HS-27A (cell line): ENCODE results near the gene ACSS1.

Source experiments
- DNase-seq: peaks from one replicate; pipeline ENCODE4 v3.0.0-alpha.2; 2012; ENCODE audit warnings: low read depth, missing footprints

Gene ACSS1

GRCh38 chr20:25078662-25079061 lies 20.7 kb upstream of the ACSS1 start:
- no peak for DNase-seq

DNA sequence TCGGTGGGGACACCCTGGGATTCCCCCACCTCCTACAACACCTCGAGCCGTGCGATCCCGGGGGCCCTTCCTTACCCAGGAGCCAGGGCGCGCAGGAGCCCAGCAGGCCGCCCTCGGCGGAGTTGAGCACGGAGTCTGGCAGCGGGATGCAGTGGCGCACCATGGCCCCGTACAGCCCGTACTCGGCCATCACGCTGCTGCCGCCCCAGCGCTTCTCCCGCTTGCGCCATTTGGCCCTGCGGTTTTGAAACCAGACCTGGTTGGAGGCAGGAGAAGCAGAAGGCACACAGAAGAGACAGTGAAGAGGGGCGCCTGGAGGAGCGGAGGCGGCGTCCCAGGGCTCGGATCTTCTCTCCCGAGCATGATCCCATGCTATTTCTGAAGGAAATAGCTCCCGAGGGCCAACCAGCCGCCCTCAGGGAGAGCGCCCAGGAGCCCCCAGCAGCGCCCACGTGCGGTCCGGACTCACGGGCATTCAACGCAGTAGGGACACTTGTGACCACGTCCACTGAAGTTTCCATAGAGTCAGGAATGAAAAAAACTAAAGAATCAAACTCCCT lies 19.8 kb upstream of the ACSS1 start:
- DNase-seq: no peak

GRCh38 chr20:25076731-25077609 lies 19.0 kb upstream of the ACSS1 start:
- DNase-seq: no peak

GRCh38 chr20:25076201-25076600 lies 18.3 kb upstream of the ACSS1 start:
- no peak for DNase-seq

- no peak for DNase-seq
Observed at GRCh38 chr20:25073544-25073943, 15.6 kb upstream of the ACSS1 start.

DNA sequence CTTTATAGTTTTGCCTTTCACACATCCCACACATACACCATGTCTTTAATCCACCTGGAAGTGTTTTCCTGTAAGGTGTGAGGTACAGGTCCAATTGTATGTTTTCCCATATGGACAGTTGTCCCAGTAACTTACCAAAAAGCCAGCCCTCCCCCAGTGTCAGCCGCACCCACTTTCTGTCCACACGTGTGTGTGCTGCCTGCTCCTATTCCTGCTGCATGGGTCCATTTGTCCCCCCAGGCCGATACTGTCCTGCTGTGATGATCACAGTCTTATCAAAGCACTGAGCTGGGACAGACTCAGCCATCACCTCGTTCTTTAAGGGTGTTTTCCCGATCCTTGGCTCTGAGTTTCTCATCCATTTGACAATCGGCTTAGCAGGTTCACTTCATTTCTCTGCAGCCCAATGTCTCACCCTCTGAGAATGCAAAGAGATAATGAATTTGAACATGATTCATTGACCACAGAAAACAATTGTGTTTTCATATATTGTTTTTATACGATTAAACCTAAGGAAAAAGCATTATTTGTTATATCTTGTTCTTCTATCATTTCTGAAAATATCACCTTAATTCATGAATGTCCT lies 14.4 kb upstream of the ACSS1 start:
- DNase-seq: no peak

DNA sequence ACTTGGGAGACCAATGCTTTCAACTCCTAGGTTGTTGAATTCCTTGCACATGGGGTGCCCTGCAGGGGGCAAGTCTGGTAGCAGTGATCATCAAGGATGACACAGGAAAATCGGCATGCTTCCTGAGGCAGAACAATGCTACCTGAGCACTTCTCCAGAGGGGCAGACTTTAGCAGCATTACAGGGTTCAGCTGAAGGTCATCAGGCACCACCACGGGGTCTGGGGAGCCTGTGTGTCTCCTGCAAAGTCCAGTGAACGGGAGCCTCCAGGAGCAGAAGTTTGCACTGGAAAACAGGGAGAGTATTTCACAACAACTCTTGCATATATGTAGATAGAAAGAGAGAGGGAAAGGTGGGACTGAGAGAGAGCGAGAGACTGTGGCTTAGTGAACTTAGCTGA lies 13.8 kb upstream of the ACSS1 start:
- DNase-seq: no peak

- DNase-seq: no peak
Observed at GRCh38 chr20:25070821-25071473, 13.0 kb upstream of the ACSS1 start.

- DNase-seq: no peak
Observed at GRCh38 chr20:25067102-25067987, 9.4 kb upstream of the ACSS1 start.

- DNase-seq: no peak
Observed at GRCh38 chr20:25066386-25066785, 8.4 kb upstream of the ACSS1 start.

- no peak for DNase-seq
Observed at GRCh38 chr20:25065625-25066338, 7.8 kb upstream of the ACSS1 start.

DNA sequence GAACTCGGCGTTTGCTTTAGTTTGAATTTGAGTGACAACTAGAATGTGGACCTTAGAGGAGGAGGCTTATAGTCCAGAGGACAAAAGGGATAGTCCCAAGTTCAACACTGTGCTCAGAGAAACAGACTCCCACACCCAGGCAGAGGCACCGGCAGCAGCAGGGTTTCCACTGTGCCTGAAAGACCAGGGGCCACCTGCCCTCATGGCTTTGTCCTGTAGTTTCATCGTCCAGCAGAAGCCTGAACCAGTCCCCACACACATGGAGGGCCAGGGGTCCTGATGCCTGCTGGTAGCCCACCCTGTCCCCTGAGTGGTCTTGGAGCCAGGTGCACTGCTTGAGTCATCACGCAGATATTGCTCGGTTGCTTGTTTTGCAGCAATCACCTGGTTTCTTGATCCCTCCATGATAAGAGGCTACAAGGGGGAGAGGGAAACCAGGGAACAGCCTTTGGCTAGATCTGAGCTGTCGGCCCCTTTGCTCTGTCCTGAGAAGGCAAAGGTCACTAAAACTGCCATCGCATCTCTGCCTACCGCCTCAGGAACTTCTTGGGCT lies 7.2 kb upstream of the ACSS1 start:
- DNase-seq: no peak

- DNase-seq: no peak
Observed at GRCh38 chr20:25064561-25065071, 6.7 kb upstream of the ACSS1 start.

- DNase-seq: no peak
Observed at GRCh38 chr20:25063981-25064380, 6.0 kb upstream of the ACSS1 start.

DNA sequence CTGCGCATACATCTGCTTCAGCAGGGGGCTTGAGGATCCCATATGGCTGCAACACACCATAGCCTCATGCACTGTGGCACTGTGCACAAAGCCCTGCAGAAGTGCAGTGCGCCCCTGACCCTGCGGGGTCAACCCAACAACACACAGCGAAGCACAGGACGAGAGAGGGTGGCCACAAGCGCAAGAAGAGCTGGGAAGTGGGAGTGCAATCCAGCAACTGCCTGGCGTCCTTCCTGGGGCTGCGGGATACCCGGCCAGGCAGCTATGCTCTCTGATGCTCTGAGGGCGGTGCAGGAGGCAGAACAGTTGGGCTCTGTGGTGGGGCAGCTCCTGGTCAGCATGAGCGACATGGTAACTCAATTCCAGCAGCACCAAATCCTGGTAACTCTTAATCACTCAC lies 5.6 kb upstream of the ACSS1 start:
- no peak for DNase-seq

DNA sequence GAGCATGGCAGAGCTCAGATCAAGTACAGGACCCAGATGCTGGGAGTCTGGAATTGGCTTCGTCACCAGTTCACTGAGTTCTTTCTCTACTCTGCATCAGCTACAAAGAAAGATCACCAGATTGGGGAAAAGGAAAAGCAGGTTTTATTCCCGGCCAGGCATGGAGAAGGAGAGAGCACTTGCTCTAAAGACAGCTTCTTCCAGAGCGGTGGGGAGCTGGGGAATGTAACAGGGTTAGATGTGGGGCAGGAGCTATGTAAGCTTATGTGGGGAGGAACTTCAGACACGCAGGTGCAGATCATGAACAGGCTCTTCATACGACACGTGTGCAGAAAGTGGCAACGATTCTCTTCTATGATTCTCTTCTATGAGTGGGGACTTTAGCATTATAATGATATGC lies 4.9 kb upstream of the ACSS1 start:
- no peak for DNase-seq

DNA sequence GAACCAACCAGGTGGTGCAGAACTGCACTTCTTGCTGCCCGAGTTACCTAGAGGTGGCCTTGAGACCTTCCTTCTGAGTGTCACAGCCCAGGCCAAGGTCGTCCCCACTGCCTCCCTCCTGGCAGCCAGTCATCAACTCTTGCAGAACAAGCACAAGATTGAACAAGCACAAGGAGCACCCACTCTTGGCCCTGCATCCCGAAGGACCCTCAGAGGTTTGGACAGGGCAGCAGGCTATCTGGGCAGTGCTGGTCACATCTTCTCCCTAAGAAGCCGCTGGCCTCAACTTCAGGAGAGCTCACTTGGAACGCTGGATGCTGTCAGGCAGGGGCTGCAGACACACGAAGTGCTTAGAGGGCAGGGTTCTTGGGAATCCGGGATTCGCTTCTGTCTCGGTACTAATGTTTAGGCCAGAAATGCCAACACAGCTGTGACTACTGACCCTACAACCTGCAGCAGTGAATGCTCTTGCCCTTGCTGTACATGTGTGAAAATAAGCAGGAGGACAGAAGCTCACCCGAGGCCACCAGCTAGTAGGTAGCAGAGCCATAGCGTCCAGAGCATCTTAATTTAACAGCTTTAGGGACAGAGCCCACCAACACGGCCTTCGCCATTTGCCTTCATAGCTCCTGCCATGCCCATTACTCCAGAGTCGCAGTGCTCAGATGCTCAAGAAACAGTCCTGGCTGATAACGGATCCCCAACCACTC lies 4.0 kb upstream of the ACSS1 start:
- DNase-seq: no peak

DNA sequence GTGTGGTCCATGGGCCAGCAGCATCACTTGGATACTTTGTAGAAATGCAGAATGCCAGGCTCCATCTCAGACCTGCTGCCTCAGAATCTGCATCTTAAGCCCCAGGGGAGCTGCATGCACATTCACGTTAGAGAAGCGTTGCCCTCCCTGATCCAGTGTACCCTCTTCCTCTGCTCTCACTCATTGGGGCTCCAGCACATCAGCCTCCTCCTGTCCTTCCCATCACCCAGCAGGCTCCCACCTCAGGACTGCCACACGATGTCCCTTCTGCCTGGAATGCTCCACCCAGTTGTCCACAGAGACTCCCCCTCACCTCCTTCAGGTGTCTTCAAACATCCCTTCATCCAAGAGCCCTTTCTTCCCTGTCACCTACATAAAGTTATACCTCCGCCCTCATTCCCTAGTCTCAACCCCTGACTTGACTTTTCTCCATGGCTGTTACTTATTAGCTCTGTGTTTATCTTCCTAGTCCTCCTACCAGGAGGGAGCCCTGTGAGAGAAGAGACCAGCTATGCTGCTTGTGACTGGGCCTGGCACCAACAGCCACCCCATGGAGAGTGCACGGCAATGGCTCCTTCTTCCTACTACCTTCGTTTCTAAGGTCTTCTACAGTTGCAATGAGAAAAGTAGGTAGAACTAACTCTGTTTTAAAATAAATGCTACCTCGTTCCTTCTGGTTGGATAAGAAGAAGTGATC lies 3.3 kb upstream of the ACSS1 start:
- DNase-seq: no peak

- no peak for DNase-seq
Observed at GRCh38 chr20:25059866-25060465, 2.0 kb upstream of the ACSS1 start.
